Stimulated activated CD4-positive, alpha-beta T cell treated with anti-CD3 and anti-CD28 coated beads, Interleukin-15, amount 100 ng/mL, for 48 hours (primary cell): ENCODE results near the gene ERO1A.
"Not testable (repeated sequence)": the region's sequence is repeated elsewhere in the genome, so short reads cannot be mapped to it uniquely, and the experiment has no call there.

ENCODE experiments used
- DNase-seq, 2 donors: peaks; one replicate each; pipeline ENCODE4 v3.0.0-alpha.2; 2020; ENCODE audit warnings: low read depth in 2 of 2

The ERO1A gene

GRCh38 chr14:52695481-52696091 lies at the start of gene ERO1A:
ERO1A (minus strand) TSS chr14:52695558; CDS start chr14:52695481, 77 bp downstream.
- peak; percentile 42 to 72 for DNase-seq

GRCh38 chr14:52741865-52742264 lies 46.5 kb upstream of the ERO1A start:
- DNase-seq: no peak

- no peak for DNase-seq
Observed at GRCh38 chr14:52740751-52741150, 45.4 kb upstream of the ERO1A start.

GRCh38 chr14:52738409-52738808 lies 43.1 kb upstream of the ERO1A start:
- DNase-seq: no peak

GRCh38 chr14:52735921-52736489 lies 40.6 kb upstream of the ERO1A start:
- DNase-seq: no peak

GRCh38 chr14:52733824-52734223 lies 38.5 kb upstream of the ERO1A start:
- DNase-seq: no peak

- no peak for DNase-seq
Observed at GRCh38 chr14:52730709-52731111, 35.4 kb upstream of the ERO1A start.

GRCh38 chr14:52729925-52730708 lies 34.8 kb upstream of the ERO1A start, which contains the start of gene STYX:
STYX (plus strand) TSS chr14:52730166; CDS start chr14:52730475, 309 bp downstream.
- peak; percentile 97 to 98 for DNase-seq

- DNase-seq: no peak
Observed at GRCh38 chr14:52729585-52729924, 34.2 kb upstream of the ERO1A start.

GRCh38 chr14:52729035-52729434 lies 33.7 kb upstream of the ERO1A start:
- not testable (repeated sequence) for DNase-seq

- not testable (repeated sequence) for DNase-seq
Observed at GRCh38 chr14:52727509-52727908, 32.2 kb upstream of the ERO1A start.

GRCh38 chr14:52724360-52724644 lies 28.9 kb upstream of the ERO1A start:
- no peak for DNase-seq

GRCh38 chr14:52723514-52724359 lies 28.4 kb upstream of the ERO1A start:
- no peak for DNase-seq

GRCh38 chr14:52716155-52716554 lies 20.8 kb upstream of the ERO1A start:
- DNase-seq: no peak

- no peak for DNase-seq
Observed at GRCh38 chr14:52711666-52712065, 16.3 kb upstream of the ERO1A start.

- DNase-seq: peak; percentile 86 to 94
Observed at GRCh38 chr14:52706724-52707706, 11.7 kb upstream of the ERO1A start, which contains the start of gene PSMC6. PSMC6 (plus strand) TSS chr14:52707200; CDS start chr14:52707220, 20 bp downstream.

GRCh38 chr14:52706286-52706685 lies 10.9 kb upstream of the ERO1A start:
- DNase-seq: peak in 1 of 2 donors; percentile 21

- DNase-seq: no peak
Observed at GRCh38 chr14:52703664-52704063, 8.3 kb upstream of the ERO1A start.

- no peak for DNase-seq
Observed at GRCh38 chr14:52703225-52703624, 7.9 kb upstream of the ERO1A start.

GRCh38 chr14:52701223-52701622 lies 5.9 kb upstream of the ERO1A start:
- DNase-seq: no peak

GRCh38 chr14:52700701-52701172 lies 5.4 kb upstream of the ERO1A start:
- DNase-seq: no peak
